ENCODE results near the gene COMMD4. TPM values are rescaled to one million over a fixed set of nuclear protein-coding genes. Genes with fewer than 3 reads are reported as not detected.
"Not testable (repeated sequence)": the region's sequence is repeated elsewhere in the genome, so short reads cannot be mapped to it uniquely, and the experiment has no call there.

COMMD4 gene
- total and polyA plus RNA-seq, 2 donors from 2014 or later, result 67.6 to 162 TPM

DNA sequence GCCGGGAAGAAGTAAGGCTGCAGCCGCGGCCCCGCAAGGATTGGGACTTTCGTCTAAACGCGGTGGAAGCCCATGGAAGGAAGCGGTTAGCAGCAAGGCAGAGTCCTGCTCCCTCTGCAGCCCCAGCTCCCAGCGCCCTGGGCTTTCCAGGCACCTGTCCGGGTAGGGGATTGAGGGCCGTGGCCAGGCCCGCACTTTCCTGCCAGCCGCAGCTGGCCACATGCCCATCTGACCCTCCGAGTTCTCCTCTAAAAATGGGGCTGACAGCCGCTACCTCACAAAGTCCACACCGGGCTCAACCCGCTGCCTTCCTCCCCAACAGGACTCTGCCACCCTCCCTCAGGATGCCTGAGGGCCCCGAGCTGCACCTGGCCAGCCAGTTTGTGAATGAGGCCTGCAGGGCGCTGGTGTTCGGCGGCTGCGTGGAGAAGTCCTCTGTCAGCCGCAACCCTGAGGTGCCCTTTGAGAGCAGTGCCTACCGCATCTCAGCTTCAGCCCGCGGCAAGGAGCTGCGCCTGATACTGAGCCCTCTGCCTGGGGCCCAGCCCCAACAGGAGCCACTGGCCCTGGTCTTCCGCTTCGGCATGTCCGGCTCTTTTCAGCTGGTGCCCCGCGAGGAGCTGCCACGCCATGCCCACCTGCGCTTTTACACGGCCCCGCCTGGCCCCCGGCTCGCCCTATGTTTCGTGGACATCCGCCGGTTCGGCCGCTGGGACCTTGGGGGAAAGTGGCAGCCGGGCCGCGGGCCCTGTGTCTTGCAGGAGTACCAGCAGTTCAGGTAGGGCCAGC, 12.9 kb downstream of the COMMD4 start:
- Histone ChIP-seq H3K9me3 (ENCODE audit: control insufficient read depth in 2 of 3, insufficient read depth in 1 of 3, low read length in 3 of 3) (no peaks in the 10 kb centered on the region), H3K36me3 (ENCODE audit: control insufficient read depth in 2 of 3, insufficient read depth in 3 of 3, low read length in 3 of 3) (no peaks in the 10 kb centered on the region), H3K4me3 (ENCODE audit: low read length in 3 of 3) (peak overlapping the region; percentile 26 to 96 (median 61)), H3K27ac (ENCODE audit: low read depth in 2 of 2, low read length in 2 of 2) (no peak overlapping the region), H3K27me3 (ENCODE audit: control insufficient read depth, insufficient read depth, low read length) (no peaks in the 10 kb centered on the region), H3K9ac (ENCODE audit: low read length in 3 of 3) (peak overlapping the region in 2 of 3 donors; percentile 65 to 84), H3K4me1 (ENCODE audit: control insufficient read depth in 2 of 3, insufficient read depth in 2 of 3, low read depth in 1 of 3, low read length in 3 of 3) (peaks cover 0 to 14% (median 0%) of the 10 kb centered on the region in 3 donors)
- intact Hi-C loops (cut with DNase I), result no loop called here
- FAIRE-seq (no peak), DNase-seq (peak in 4 of 5 donors; percentile 20 to 79 (median 44))
- no peak for TF ChIP-seq CTCF (IDR thresholded peaks at IDR 0.05; ENCODE audit: borderline replicate concordance, extremely low read depth, insufficient read depth)

GRCh38 chr15:75349351-75349669, 13.4 kb downstream of the COMMD4 start:
- H3K4me3 ChIP-seq (ENCODE audit: low read length in 3 of 3); DNase-seq; H3K27ac ChIP-seq (ENCODE audit: low read depth in 2 of 2, low read length in 2 of 2); FAIRE-seq; H3K27me3 ChIP-seq (ENCODE audit: control insufficient read depth, insufficient read depth, low read length); H3K9ac ChIP-seq (ENCODE audit: low read length in 3 of 3); intact Hi-C loops (cut with DNase I); H3K36me3 ChIP-seq (ENCODE audit: control insufficient read depth in 2 of 3, insufficient read depth in 3 of 3, low read length in 3 of 3); H3K9me3 ChIP-seq (ENCODE audit: control insufficient read depth in 2 of 3, insufficient read depth in 1 of 3, low read length in 3 of 3): not testable (repeated sequence)
- peaks cover 0 to 14% (median 0%) of the 10 kb centered on the region in 3 donors for H3K4me1 ChIP-seq (ENCODE audit: control insufficient read depth in 2 of 3, insufficient read depth in 2 of 3, low read depth in 1 of 3, low read length in 3 of 3)

- Histone ChIP-seq H3K4me3 (ENCODE audit: low read length in 3 of 3) (no peak overlapping the region), H3K36me3 (ENCODE audit: control insufficient read depth in 2 of 3, insufficient read depth in 3 of 3, low read length in 3 of 3) (no peaks in the 10 kb centered on the region), H3K27ac (ENCODE audit: low read depth in 2 of 2, low read length in 2 of 2) (no peak overlapping the region), H3K9me3 (ENCODE audit: control insufficient read depth in 2 of 3, insufficient read depth in 1 of 3, low read length in 3 of 3) (no peaks in the 10 kb centered on the region), H3K9ac (ENCODE audit: low read length in 3 of 3) (no peak overlapping the region), H3K4me1 (ENCODE audit: control insufficient read depth in 2 of 3, insufficient read depth in 2 of 3, low read depth in 1 of 3, low read length in 3 of 3) (peaks cover 0 to 14% (median 0%) of the 10 kb centered on the region in 3 donors), H3K27me3 (ENCODE audit: control insufficient read depth, insufficient read depth, low read length) (no peaks in the 10 kb centered on the region)
- DNase-seq (peak in 1 of 5 donors; percentile 83), FAIRE-seq (no peak)
- intact Hi-C loops (cut with DNase I), result no loop called here
- no peak for TF ChIP-seq CTCF (IDR thresholded peaks at IDR 0.05; ENCODE audit: borderline replicate concordance, extremely low read depth, insufficient read depth)
These were observed 14.2 kb downstream of the COMMD4 start for GRCh38 chr15:75349851-75350588.
